Esophagus squamous epithelium (tissue), 4 donors: ENCODE measurements around the gene LIN9.

Experiments
- POLR2A ChIP-seq, 4 donors: fragments of 450-650 bp; IDR thresholded peaks; one replicate each; pipeline ENCODE4 v1.6.1; 2017; ENCODE audit warnings: antibody characterized with exemption in 4 of 4, mild to moderate bottlenecking in 4 of 4, moderate library complexity in 3 of 4
- TF ChIP-seq, protein P1 (sequence below), 6 experiments: fragments of 450-650 bp in 4 of 6; fragments of 200-600 bp in 2 of 6; sonication (generic) in 2 of 6; IDR thresholded peaks; one replicate each; pipeline ENCODE4 v1.5.1; 2016 to 2019; ENCODE audit warnings: antibody characterized with exemption in 6 of 6, mild to moderate bottlenecking in 4 of 6, moderate library complexity in 4 of 6

DNA sequence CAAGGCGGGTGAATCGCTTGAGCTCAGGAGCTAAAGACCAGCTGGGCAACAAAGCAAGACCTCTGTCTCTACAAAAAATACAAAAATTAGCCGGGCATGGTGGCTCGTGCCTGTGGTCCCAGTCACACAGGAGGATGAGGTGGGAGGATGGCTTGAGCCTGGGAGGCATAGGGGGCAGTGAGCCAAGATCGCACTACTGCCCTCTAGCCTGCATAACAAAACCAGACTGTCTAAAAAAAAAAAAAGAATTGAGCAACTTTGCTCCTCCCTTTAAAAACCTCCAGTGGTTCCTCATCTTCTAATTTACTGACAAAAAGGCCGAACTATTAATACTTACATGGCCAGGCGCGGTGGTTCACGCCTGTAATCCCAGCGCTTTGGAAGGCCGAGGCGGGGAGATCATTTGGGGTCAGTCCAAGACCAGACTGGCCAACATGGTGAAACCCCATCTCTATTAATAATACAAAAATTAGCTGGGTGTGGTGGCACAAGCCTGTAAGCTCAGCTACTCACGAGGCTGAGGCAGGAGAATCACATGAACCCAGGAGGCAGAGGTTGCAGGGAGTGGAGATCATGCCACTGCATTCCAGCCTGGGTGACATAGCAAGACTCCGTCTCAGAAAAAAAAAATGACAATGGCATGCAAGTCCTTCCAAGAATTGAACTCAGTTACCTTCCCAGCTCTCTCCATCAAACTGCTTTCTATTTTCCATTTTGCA lies 126.8 kb downstream of the LIN9 start:
- TF ChIP-seq, protein P1, sequence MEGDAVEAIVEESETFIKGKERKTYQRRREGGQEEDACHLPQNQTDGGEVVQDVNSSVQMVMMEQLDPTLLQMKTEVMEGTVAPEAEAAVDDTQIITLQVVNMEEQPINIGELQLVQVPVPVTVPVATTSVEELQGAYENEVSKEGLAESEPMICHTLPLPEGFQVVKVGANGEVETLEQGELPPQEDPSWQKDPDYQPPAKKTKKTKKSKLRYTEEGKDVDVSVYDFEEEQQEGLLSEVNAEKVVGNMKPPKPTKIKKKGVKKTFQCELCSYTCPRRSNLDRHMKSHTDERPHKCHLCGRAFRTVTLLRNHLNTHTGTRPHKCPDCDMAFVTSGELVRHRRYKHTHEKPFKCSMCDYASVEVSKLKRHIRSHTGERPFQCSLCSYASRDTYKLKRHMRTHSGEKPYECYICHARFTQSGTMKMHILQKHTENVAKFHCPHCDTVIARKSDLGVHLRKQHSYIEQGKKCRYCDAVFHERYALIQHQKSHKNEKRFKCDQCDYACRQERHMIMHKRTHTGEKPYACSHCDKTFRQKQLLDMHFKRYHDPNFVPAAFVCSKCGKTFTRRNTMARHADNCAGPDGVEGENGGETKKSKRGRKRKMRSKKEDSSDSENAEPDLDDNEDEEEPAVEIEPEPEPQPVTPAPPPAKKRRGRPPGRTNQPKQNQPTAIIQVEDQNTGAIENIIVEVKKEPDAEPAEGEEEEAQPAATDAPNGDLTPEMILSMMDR (IDR thresholded peaks at IDR 0.05), result peak in 4 of 6 experiments; percentile 11 to 41 (median 26)
- TF ChIP-seq POLR2A (IDR thresholded peaks at IDR 0.05), result no peak
